Stomach (tissue), 9 donors: ENCODE data around the gene GABBR2. TPM values are rescaled to one million over a fixed set of nuclear protein-coding genes. Genes with fewer than 3 reads are reported as not detected.
A peak's percentile ranks its signal among the peaks of the same experiment; 100 is the strongest.

ENCODE experiments used
- DNase-seq, 2 donors: peaks; one replicate each; pipeline versions ENCODE4 v3.0.0 to v3.0.0-alpha.2; 2013 to 2019
- H3K27ac ChIP-seq, 5 donors: fragments of 200-600 bp in 4 of 5; sonication (generic) in 4 of 5; one replicate each; pipeline ENCODE4 v1.5.1; 2013 to 2019; ENCODE audit warnings: mild to moderate bottlenecking in 1 of 5, moderate library complexity in 1 of 5
- H3K27me3 ChIP-seq, 3 donors: fragments of 200-600 bp; sonication (generic); one replicate each; pipeline ENCODE4 v1.5.1; 2017 to 2019; ENCODE audit warnings: mixed run types in 1 of 3
- H3K36me3 ChIP-seq, 4 donors: fragments of 200-600 bp; sonication (generic); 1 replicate in 3 of 4; 2 replicates in 1 of 4; pipeline ENCODE4 v1.5.1; 2016 to 2019
- H3K4me1 ChIP-seq, 4 donors: fragments of 200-600 bp; sonication (generic); one replicate each; pipeline ENCODE4 v1.5.1; 2016 to 2019
- H3K4me3 ChIP-seq, 4 donors: fragments of 200-600 bp; sonication (generic) in 3 of 4; one replicate each; pipeline ENCODE4 v1.5.1; 2016 to 2019; ENCODE audit warnings: mild to moderate bottlenecking in 1 of 4
- H3K9me3 ChIP-seq, 4 donors: fragments of 200-600 bp; sonication (generic); one replicate each; pipeline ENCODE4 v1.5.1; 2016 to 2019
- EP300 ChIP-seq: sonication (generic); formaldehyde crosslinking; IDR thresholded peaks from one replicate; pipeline ENCODE4 v1.6.1; 2017; ENCODE audit warnings: antibody characterized with exemption
- POLR2A ChIP-seq, 4 donors: fragments of 450-650 bp; IDR thresholded peaks; one replicate each; pipeline ENCODE4 v1.6.1; 2016; ENCODE audit warnings: antibody characterized with exemption in 4 of 4, control low read depth in 2 of 4, mild to moderate bottlenecking in 1 of 4, moderate library complexity in 1 of 4
- POLR2AphosphoS5 ChIP-seq, 3 donors: sonication (generic); formaldehyde crosslinking; IDR thresholded peaks; one replicate each; pipeline ENCODE4 v1.6.1; 2016; ENCODE audit warnings: antibody characterized with exemption in 3 of 3
- WGBS, 5 donors: extraction: QIAGEN DNeasy Blood & Tissue Kit in 3 of 5; methylation state at CpG; one replicate each; pipeline versions ENCODE4 v1.1.5 to v1.1.7; 2013 to 2018; 5-methylcytosine and 5-hydroxymethylcytosine counted together
- intact Hi-C: fragments of 100-400 bp; cut with DNase I; formaldehyde crosslinking; loops from one replicate; pipeline ENCODE4 v1.15.1; 2023; ENCODE audit warnings: low total_unique reads
- polyA plus RNA-seq, 3 donors: library from polyadenylated mRNA; stranded (reverse); fragments of 200-250 nt; gene quantifications; one replicate each; pipeline ENCODE4 v1.2.3, GENCODE V29; 2013
- total RNA-seq, 5 donors: library from RNA; depleted of rRNA; stranded (reverse); fragments of >200 nt; gene quantifications; one replicate each; pipeline versions ENCODE4 v1.1.0 to v1.2.3, GENCODE V29; 2014 to 2016
- TF ChIP-seq, protein P1 (sequence below), 7 experiments: fragments of 450-650 bp in 4 of 7; fragments of 200-600 bp in 3 of 7; sonication (generic) in 3 of 7; IDR thresholded peaks; one replicate each; pipeline ENCODE4 v1.5.1; 2016 to 2019; ENCODE audit warnings: antibody characterized with exemption in 7 of 7, control low read depth in 2 of 7, mild to moderate bottlenecking in 1 of 7
- donor health status: healthy with polysubstance abuse.
- donor health status: Bipolar disorder and iron deficiency.
- donor health status: healthy.

GABBR2 gene
- total and polyA plus RNA-seq, 8 donors, result 0.06 to 0.55 (median 0.08) TPM; not detected in 5

DNA sequence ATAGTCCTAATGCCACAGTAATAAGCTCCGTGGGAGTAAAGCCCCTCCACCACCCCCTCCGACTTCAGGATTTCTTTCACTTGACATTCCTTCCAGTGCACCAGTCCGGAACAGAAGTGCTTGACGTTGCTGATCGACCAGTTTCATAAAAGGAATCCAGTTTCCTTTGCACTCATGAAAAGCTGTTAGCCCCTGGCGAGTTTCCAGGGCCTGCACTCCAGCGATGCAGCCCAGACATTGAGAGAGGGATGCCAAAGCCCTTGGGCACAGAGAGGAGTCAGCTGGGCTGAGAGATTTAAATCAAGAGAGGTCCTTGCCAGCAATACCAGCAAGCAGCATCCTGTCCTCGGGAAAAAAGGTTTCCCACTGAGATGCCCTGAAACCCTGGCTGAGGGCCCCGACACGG lies 170.1 kb downstream of the GABBR2 start:
- WGBS, 5 donors, result 62 to 70% (median 65%) methylated on average over 8 to 10 of the region's 10 CpGs
- Histone ChIP-seq H3K4me1 (no peaks in the 10 kb centered on the region), H3K9me3 (peaks cover 0 to 6% (median 2%) of the 10 kb centered on the region in 4 donors), H3K36me3 (no peaks in the 10 kb centered on the region), H3K27ac (no peak overlapping the region), H3K4me3 (no peak overlapping the region), H3K27me3 (no peaks in the 10 kb centered on the region)
- DNase-seq, result peak in 1 of 2 donors; percentile 15
- intact Hi-C loops, result no loop called here
- TF ChIP-seq POLR2AphosphoS5 (IDR thresholded peaks at IDR 0.05), result no peak
- no peak for TF ChIP-seq EP300
- TF ChIP-seq, protein P1, sequence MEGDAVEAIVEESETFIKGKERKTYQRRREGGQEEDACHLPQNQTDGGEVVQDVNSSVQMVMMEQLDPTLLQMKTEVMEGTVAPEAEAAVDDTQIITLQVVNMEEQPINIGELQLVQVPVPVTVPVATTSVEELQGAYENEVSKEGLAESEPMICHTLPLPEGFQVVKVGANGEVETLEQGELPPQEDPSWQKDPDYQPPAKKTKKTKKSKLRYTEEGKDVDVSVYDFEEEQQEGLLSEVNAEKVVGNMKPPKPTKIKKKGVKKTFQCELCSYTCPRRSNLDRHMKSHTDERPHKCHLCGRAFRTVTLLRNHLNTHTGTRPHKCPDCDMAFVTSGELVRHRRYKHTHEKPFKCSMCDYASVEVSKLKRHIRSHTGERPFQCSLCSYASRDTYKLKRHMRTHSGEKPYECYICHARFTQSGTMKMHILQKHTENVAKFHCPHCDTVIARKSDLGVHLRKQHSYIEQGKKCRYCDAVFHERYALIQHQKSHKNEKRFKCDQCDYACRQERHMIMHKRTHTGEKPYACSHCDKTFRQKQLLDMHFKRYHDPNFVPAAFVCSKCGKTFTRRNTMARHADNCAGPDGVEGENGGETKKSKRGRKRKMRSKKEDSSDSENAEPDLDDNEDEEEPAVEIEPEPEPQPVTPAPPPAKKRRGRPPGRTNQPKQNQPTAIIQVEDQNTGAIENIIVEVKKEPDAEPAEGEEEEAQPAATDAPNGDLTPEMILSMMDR (IDR thresholded peaks at IDR 0.05), result no peak
- TF ChIP-seq POLR2A (IDR thresholded peaks at IDR 0.05), result no peak

DNA sequence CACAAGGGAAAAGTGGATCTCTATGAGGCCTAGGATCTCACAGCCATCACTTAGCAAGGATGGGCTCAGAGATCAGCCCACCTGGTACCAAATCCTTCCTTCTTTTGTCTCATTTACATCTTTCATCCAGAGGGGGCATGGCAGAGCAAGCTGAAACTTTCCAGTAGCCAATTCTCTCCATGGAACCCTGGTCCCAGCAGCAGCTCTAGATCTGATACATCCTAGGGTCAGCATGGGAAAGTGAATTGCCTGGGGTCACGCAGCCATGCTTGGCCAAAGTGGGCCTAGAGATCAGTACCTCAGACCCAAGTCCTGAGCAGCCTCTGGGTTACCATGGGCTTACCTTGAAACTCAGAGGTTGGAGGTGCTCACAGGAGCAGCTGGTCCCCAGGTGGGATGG lies 170.5 kb downstream of the GABBR2 start:
- Histone ChIP-seq H3K27ac (no peak overlapping the region), H3K36me3 (no peaks in the 10 kb centered on the region), H3K9me3 (peaks cover 0 to 6% (median 2%) of the 10 kb centered on the region in 4 donors), H3K4me3 (no peak overlapping the region), H3K4me1 (no peaks in the 10 kb centered on the region), H3K27me3 (no peaks in the 10 kb centered on the region)
- WGBS, 5 donors, result 87 to 98% (median 93%) methylated on average over 1 of the region's 1 CpG; no CpG with 5 or more reads in 1 of the 5 donors
- intact Hi-C loops, result no loop called here
- TF ChIP-seq, protein P1 (IDR thresholded peaks at IDR 0.05), result no peak
- TF ChIP-seq POLR2A (IDR thresholded peaks at IDR 0.05) (no peak), EP300 (no peak), POLR2AphosphoS5 (IDR thresholded peaks at IDR 0.05) (no peak)
- DNase-seq, result no peak

DNA sequence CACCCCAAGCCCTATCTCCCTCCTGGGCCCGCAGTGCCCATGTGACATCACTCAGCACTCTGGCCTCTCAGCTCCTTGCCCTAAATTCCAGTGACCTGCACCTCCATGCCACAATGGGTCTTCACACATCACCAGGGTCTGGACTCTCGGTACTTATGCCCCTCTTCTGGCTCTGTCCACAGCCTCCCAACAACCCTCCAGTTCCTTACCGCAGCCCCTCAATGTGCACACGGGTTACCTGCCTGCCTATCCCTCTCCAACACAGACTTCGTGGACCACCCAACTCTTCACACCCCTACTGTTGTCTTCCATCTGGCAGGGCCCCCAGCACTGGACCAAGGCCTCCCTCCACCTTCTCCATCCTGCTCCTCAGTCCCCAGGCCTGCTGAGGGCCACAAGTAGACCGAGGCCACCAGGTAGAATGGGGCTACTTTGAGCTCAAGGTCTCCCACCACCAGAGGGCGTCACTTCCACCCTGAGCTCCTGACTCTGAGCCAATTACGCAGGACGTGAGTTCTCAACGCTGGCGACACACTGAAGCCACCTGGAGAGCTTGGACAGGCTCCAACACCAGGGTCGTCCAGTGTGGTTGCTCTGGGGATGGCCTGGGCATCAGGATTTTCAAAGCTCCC lies 172.1 kb downstream of the GABBR2 start:
- H3K27ac ChIP-seq, result no peak overlapping the region
- 42 to 64% (median 56%) methylated on average over 8 to 12 of the region's 12 CpGs for WGBS, 5 donors
- no peaks in the 10 kb centered on the region for H3K27me3 ChIP-seq
- H3K9me3 ChIP-seq, result peaks cover 0 to 6% (median 2%) of the 10 kb centered on the region in 4 donors
- no peak for TF ChIP-seq POLR2AphosphoS5 (IDR thresholded peaks at IDR 0.05)
- TF ChIP-seq, protein P1 (IDR thresholded peaks at IDR 0.05), result no peak
- TF ChIP-seq POLR2A (IDR thresholded peaks at IDR 0.05), result no peak
- no peak for TF ChIP-seq EP300
- H3K36me3 ChIP-seq, result no peaks in the 10 kb centered on the region
- H3K4me1 ChIP-seq, result no peaks in the 10 kb centered on the region
- intact Hi-C loops, result no loop called here
- DNase-seq, result peak in 1 of 2 donors; percentile 11
- no peak overlapping the region for H3K4me3 ChIP-seq

DNA sequence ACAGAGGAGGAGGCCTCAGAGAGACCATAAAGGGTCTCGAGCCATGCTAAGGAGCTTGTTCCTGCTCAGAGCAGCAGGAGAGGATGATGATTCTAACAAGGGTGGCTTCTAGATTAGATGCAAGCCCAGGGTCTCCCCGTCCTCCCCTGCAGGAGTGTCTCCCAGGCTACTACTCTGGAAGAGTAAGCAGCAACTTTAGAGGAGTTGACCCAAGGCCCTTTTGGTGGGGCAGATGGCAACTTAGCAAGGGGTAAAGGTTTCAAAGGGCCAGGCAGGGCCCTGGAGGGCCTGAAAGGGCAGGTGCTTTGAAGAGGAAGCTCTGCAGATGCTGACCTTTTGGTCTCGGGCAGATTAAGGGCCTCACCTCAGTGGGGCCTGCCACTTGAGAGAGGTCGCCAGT lies 174.9 kb downstream of the GABBR2 start:
- Histone ChIP-seq H3K4me3 (no peak overlapping the region), H3K9me3 (peaks cover 0 to 6% (median 2%) of the 10 kb centered on the region in 4 donors), H3K27ac (no peak overlapping the region), H3K27me3 (no peaks in the 10 kb centered on the region), H3K4me1 (no peaks in the 10 kb centered on the region), H3K36me3 (no peaks in the 10 kb centered on the region)
- intact Hi-C loops, result no loop called here
- DNase-seq, result no peak
- WGBS, 5 donors, result 52 to 72% (median 63%) methylated on average over 2 to 4 of the region's 4 CpGs
- TF ChIP-seq EP300, result no peak
- TF ChIP-seq, protein P1 (IDR thresholded peaks at IDR 0.05), result no peak
